ENCODE results near the gene TNP2. TPM values are rescaled to one million over a fixed set of nuclear protein-coding genes. Genes with fewer than 3 reads are reported as not detected.
A peak's percentile ranks its signal among the peaks of the same experiment; 100 is the strongest.

TNP2 gene
- total and polyA plus RNA-seq, 8 donors: not detected

GRCh38 chr16:11310634-11310977 is 41.5 kb upstream of the TNP2 start:
- no peaks in the 10 kb centered on the region for H3K36me3 ChIP-seq
- peaks cover 0 to 2% (median 0%) of the 10 kb centered on the region in 3 donors for H3K27me3 ChIP-seq
- peak overlapping the region in 1 of 5 donors; percentile 56 for H3K27ac ChIP-seq
- TF ChIP-seq CTCF (IDR thresholded peaks at IDR 0.05) (no peak), POLR2AphosphoS5 (IDR thresholded peaks at IDR 0.05) (no peak), POLR2A (IDR thresholded peaks at IDR 0.05) (no peak), EP300 (IDR thresholded peaks at IDR 0.05) (no peak)
- intact Hi-C loops (cut with DNase I; ENCODE audit: low total_unique reads): no loop called here
- 84 to 94% (median 91%) methylated on average over 3 of the region's 3 CpGs for WGBS, 5 donors
- no peak for DNase-seq
- H3K4me1 ChIP-seq: peaks cover 0 to 28% (median 14%) of the 10 kb centered on the region in 4 donors
- H3K4me3 ChIP-seq: no peak overlapping the region
- H3K9me3 ChIP-seq: no peaks in the 10 kb centered on the region

GRCh38 chr16:11309895-11310633 is 40.9 kb upstream of the TNP2 start:
- Histone ChIP-seq H3K4me3 (no peak overlapping the region), H3K4me1 (peaks cover 0 to 28% (median 14%) of the 10 kb centered on the region in 4 donors), H3K9me3 (no peaks in the 10 kb centered on the region), H3K27me3 (no peaks in the 10 kb centered on the region), H3K36me3 (no peaks in the 10 kb centered on the region), H3K27ac (peak overlapping the region in 1 of 5 donors; percentile 26)
- intact Hi-C loops (cut with DNase I; ENCODE audit: low total_unique reads): no loop called here
- DNase-seq: no peak
- WGBS, 5 donors: 69 to 78% (median 71%) methylated on average over 9 of the region's 9 CpGs
- TF ChIP-seq POLR2A (IDR thresholded peaks at IDR 0.05) (no peak), CTCF (IDR thresholded peaks at IDR 0.05) (no peak), POLR2AphosphoS5 (IDR thresholded peaks at IDR 0.05) (no peak), EP300 (IDR thresholded peaks at IDR 0.05) (no peak)

DNA sequence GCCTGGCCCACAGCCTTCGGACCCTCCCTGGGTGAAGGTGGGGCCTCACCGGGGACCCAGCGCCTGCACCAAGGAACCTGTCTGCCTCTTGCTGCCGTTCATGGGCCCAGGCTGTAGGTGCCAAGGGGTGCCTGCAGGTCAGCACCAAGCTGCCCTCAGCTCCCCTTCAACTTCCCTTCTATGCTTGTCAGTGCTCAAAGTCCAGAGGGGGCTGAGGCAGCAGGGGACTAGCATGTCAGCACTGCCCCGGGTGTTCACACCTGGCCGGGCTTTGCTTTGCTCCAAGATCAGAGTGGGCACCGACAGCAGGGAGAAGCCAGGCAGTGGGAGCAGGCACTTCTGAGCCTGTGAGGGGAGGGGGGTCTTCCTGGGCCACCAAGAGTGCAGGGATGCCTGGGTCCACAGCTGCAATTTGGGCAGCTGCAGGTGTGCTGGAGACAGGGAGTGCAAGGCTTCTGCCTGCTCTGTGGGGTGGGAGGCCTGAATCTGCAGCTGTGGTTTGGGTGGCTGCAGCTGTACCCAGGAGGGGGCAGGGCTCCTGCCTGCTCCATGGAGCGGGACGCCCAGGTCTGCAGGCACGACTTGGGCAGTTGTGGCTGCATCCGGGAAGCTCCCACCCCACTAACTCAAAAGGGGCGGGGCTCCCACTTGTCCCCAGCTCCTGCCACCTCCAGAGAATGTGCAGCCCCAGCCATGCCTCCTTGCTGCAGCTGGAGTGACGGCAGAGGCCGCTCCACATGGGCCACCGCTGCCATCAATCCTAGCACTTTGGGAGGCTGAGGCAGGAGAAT is 39.6 kb upstream of the TNP2 start:
- DNase-seq: peak in 1 of 2 donors; percentile 38
- 61 to 88% (median 64%) methylated on average over 7 to 15 of the region's 15 CpGs for WGBS, 5 donors

More for the DNA sequence above, 39.6 kb upstream of the TNP2 start:
- H3K4me3 ChIP-seq: no peak overlapping the region
- no peak overlapping the region for H3K27ac ChIP-seq
- no peaks in the 10 kb centered on the region for H3K27me3 ChIP-seq
- no peaks in the 10 kb centered on the region for H3K9me3 ChIP-seq
- no peak for TF ChIP-seq POLR2A (IDR thresholded peaks at IDR 0.05)
- TF ChIP-seq CTCF (IDR thresholded peaks at IDR 0.05): no peak
- TF ChIP-seq EP300 (IDR thresholded peaks at IDR 0.05): no peak
- peaks cover 0 to 32% (median 16%) of the 10 kb centered on the region in 4 donors for H3K4me1 ChIP-seq
- intact Hi-C loops (cut with DNase I; ENCODE audit: low total_unique reads): no loop called here
- no peaks in the 10 kb centered on the region for H3K36me3 ChIP-seq
